ENCODE measurements around the gene NOTCH2. TPM values are rescaled to one million over a fixed set of nuclear protein-coding genes. Genes with fewer than 3 reads are reported as not detected.
A peak's percentile ranks its signal among the peaks of the same experiment; 100 is the strongest.
"Not testable (repeated sequence)": the region's sequence is repeated elsewhere in the genome, so short reads cannot be mapped to it uniquely, and the experiment has no call there.

Gene NOTCH2
- total RNA-seq, 8 experiments from 2014 or later, result 10.1 to 70.6 (median 28.8) TPM

- no CpG with 5 or more reads among the region's 6 CpGs for WGBS, 10 experiments
- H3K4me3 ChIP-seq; H3K4me1 ChIP-seq (replicated peaks in 1 of 2); H3K27ac ChIP-seq; in situ Hi-C loops (cut with MboI; ENCODE audit: low pct_unique_long_range_greater_than_20kb in 2 of 9, low sequenced_read_pairs in 9 of 9, unreplicated experiment in 9 of 9): not testable (repeated sequence)
- ATAC-seq (replicated peaks in 6 of 8), result peak in 2 of 8 experiments; percentile 90 to 96
These were observed 29.7 kb upstream of the NOTCH2 start for GRCh38 chr1:120098986-120099759.

GRCh38 chr1:120096981-120097545, 27.6 kb upstream of the NOTCH2 start:
- H3K27ac ChIP-seq; H3K4me1 ChIP-seq (replicated peaks in 1 of 2); in situ Hi-C loops (cut with MboI; ENCODE audit: low pct_unique_long_range_greater_than_20kb in 2 of 9, low sequenced_read_pairs in 9 of 9, unreplicated experiment in 9 of 9); H3K4me3 ChIP-seq: not testable (repeated sequence)
- peak in 2 of 8 experiments; percentile 34 to 57 for ATAC-seq (replicated peaks in 6 of 8)
- no CpG with 5 or more reads among the region's 1 CpG for WGBS, 10 experiments

- in situ Hi-C loops (cut with MboI; ENCODE audit: low pct_unique_long_range_greater_than_20kb in 2 of 9, low sequenced_read_pairs in 9 of 9, unreplicated experiment in 9 of 9); ATAC-seq (replicated peaks in 6 of 8); H3K4me3 ChIP-seq; H3K27ac ChIP-seq; H3K4me1 ChIP-seq (replicated peaks in 1 of 2): not testable (repeated sequence)
- no CpG with 5 or more reads among the region's 4 CpGs for WGBS, 10 experiments
These were observed 24.2 kb upstream of the NOTCH2 start for GRCh38 chr1:120093548-120094181.

- ATAC-seq (replicated peaks in 6 of 8); in situ Hi-C loops (cut with MboI; ENCODE audit: low pct_unique_long_range_greater_than_20kb in 2 of 9, low sequenced_read_pairs in 9 of 9, unreplicated experiment in 9 of 9); H3K4me3 ChIP-seq; H3K4me1 ChIP-seq (replicated peaks in 1 of 2); H3K27ac ChIP-seq: not testable (repeated sequence)
- no CpG with 5 or more reads among the region's 4 CpGs for WGBS, 10 experiments
These were observed 23.1 kb upstream of the NOTCH2 start for GRCh38 chr1:120092232-120093218.

- H3K27ac ChIP-seq; H3K4me1 ChIP-seq (replicated peaks in 1 of 2); in situ Hi-C loops (cut with MboI; ENCODE audit: low pct_unique_long_range_greater_than_20kb in 2 of 9, low sequenced_read_pairs in 9 of 9, unreplicated experiment in 9 of 9); H3K4me3 ChIP-seq: not testable (repeated sequence)
- peak in 6 of 8 experiments; percentile 25 to 97 (median 56) for ATAC-seq (replicated peaks in 6 of 8)
- WGBS, 10 experiments, result no CpG with 5 or more reads among the region's 1 CpG
These were observed 21.4 kb upstream of the NOTCH2 start for GRCh38 chr1:120090830-120091229.

GRCh38 chr1:120087959-120088358, 18.5 kb upstream of the NOTCH2 start:
- H3K4me1 ChIP-seq (replicated peaks in 1 of 2); H3K4me3 ChIP-seq; in situ Hi-C loops (cut with MboI; ENCODE audit: low pct_unique_long_range_greater_than_20kb in 2 of 9, low sequenced_read_pairs in 9 of 9, unreplicated experiment in 9 of 9); H3K27ac ChIP-seq; ATAC-seq (replicated peaks in 6 of 8): not testable (repeated sequence)
- WGBS, 10 experiments, result 0 to 100% (median 83%) methylated on average over 2 to 3 of the region's 4 CpGs; no CpG with 5 or more reads in 7 of the 10 experiments

GRCh38 chr1:120069920-120070214, 405 bp upstream of the NOTCH2 start:
- in situ Hi-C loops (cut with MboI; ENCODE audit: low pct_unique_long_range_greater_than_20kb in 2 of 9, low sequenced_read_pairs in 9 of 9, unreplicated experiment in 9 of 9); ATAC-seq (replicated peaks in 6 of 8); H3K27ac ChIP-seq; H3K4me1 ChIP-seq (replicated peaks in 1 of 2); H3K4me3 ChIP-seq: not testable (repeated sequence)
- WGBS, 10 experiments, result no CpG with 5 or more reads among the region's 8 CpGs

GRCh38 chr1:120068683-120069066, 787 bp downstream of the NOTCH2 start:
- H3K4me3 ChIP-seq, result peak overlapping the region; percentile 61 to 100 (median 93)
- in situ Hi-C loops (cut with MboI; ENCODE audit: low pct_unique_long_range_greater_than_20kb in 2 of 9, low sequenced_read_pairs in 9 of 9, unreplicated experiment in 9 of 9); ATAC-seq (replicated peaks in 6 of 8); H3K27ac ChIP-seq; H3K4me1 ChIP-seq (replicated peaks in 1 of 2): not testable (repeated sequence)
- WGBS, 10 experiments, result no CpG with 5 or more reads among the region's 28 CpGs

- H3K27ac ChIP-seq; in situ Hi-C loops (cut with MboI; ENCODE audit: low pct_unique_long_range_greater_than_20kb in 2 of 9, low sequenced_read_pairs in 9 of 9, unreplicated experiment in 9 of 9); ATAC-seq (replicated peaks in 6 of 8); H3K4me3 ChIP-seq; H3K4me1 ChIP-seq (replicated peaks in 1 of 2): not testable (repeated sequence)
- no CpG with 5 or more reads among the region's 2 CpGs for WGBS, 10 experiments
These were observed 21.3 kb downstream of the NOTCH2 start for GRCh38 chr1:120048208-120048607.

GRCh38 chr1:120041771-120042170, 27.7 kb downstream of the NOTCH2 start:
- ATAC-seq (replicated peaks in 6 of 8); H3K27ac ChIP-seq; in situ Hi-C loops (cut with MboI; ENCODE audit: low pct_unique_long_range_greater_than_20kb in 2 of 9, low sequenced_read_pairs in 9 of 9, unreplicated experiment in 9 of 9); H3K4me3 ChIP-seq; H3K4me1 ChIP-seq (replicated peaks in 1 of 2): not testable (repeated sequence)
- no CpG with 5 or more reads among the region's 4 CpGs for WGBS, 10 experiments

- in situ Hi-C loops (cut with MboI; ENCODE audit: low pct_unique_long_range_greater_than_20kb in 2 of 9, low sequenced_read_pairs in 9 of 9, unreplicated experiment in 9 of 9); H3K4me1 ChIP-seq (replicated peaks in 1 of 2); H3K4me3 ChIP-seq; H3K27ac ChIP-seq; ATAC-seq (replicated peaks in 6 of 8): not testable (repeated sequence)
- WGBS, 10 experiments, result no CpG with 5 or more reads among the region's 3 CpGs
These were observed 37.2 kb downstream of the NOTCH2 start for GRCh38 chr1:120032253-120032652.

- in situ Hi-C loops (cut with MboI; ENCODE audit: low pct_unique_long_range_greater_than_20kb in 2 of 9, low sequenced_read_pairs in 9 of 9, unreplicated experiment in 9 of 9); H3K4me3 ChIP-seq; H3K4me1 ChIP-seq (replicated peaks in 1 of 2); H3K27ac ChIP-seq; ATAC-seq (replicated peaks in 6 of 8): not testable (repeated sequence)
- WGBS, 10 experiments, result no CpG with 5 or more reads among the region's 1 CpG
These were observed 45.7 kb downstream of the NOTCH2 start for GRCh38 chr1:120023791-120024190.

GRCh38 chr1:120014978-120015377, 54.5 kb downstream of the NOTCH2 start:
- in situ Hi-C loops (cut with MboI; ENCODE audit: low pct_unique_long_range_greater_than_20kb in 2 of 9, low sequenced_read_pairs in 9 of 9, unreplicated experiment in 9 of 9); ATAC-seq (replicated peaks in 6 of 8); H3K4me1 ChIP-seq (replicated peaks in 1 of 2); H3K4me3 ChIP-seq; H3K27ac ChIP-seq: not testable (repeated sequence)
- WGBS, 10 experiments, result 20 to 23% methylated on average over 1 to 4 of the region's 7 CpGs; no CpG with 5 or more reads in 8 of the 10 experiments
